ENCODE results near the gene PCYT1A. TPM values are rescaled to one million over a fixed set of nuclear protein-coding genes. Genes with fewer than 3 reads are reported as not detected.
"Not testable (repeated sequence)": the region's sequence is repeated elsewhere in the genome, so short reads cannot be mapped to it uniquely, and the experiment has no call there.

The PCYT1A gene
- 27.9 and 36.9 TPM in 2 replicates for total RNA-seq (2014; rRNA removed; shearing (Covaris generic))
- polyA plus RNA-seq (2014; cell fraction: nucleus; rRNA removed): 26.5 and 37.1 TPM in 2 replicates

DNA sequence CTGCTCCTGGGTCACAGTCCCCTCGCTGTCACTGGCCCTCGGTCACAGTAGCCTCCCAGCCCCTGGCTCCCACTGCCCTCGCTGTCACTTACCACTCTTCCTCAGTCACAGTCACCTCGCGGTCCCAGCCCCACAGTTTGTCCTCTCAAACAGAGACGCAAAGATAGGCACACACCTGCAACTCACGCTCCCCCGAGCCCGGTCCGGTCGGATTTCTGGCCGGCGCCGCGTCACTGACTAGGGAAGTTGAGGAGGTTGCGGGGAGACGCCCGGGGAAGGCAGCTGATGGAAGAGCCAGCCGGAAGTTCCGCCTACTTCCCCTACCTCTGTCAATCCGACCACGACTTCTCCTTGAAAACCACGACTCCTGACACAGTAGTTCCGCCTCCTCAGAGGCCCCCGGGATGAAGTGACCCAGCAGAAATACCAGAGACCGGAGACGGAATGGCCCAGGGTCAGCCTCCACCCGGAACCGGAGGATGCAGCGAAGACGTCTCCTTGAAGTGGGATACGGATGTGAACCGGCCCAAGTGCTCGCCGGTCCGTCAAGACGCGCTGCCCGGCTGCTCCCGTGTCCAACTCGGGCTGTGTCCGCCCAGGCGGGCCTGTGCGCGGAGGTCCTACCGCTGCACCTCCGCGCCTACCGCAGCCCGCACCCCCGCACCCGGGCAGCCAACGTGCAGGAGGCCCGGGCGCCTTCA, at the start of gene PCYT1A:
TSS of gene PCYT1A (minus strand) at position 287 of the 701 bp plus-strand sequence. CDS start 17,195 bp downstream, outside the sequence.
- DNase-seq (ENCODE audit: extremely low read depth, low read depth): peak; percentile 90

DNA sequence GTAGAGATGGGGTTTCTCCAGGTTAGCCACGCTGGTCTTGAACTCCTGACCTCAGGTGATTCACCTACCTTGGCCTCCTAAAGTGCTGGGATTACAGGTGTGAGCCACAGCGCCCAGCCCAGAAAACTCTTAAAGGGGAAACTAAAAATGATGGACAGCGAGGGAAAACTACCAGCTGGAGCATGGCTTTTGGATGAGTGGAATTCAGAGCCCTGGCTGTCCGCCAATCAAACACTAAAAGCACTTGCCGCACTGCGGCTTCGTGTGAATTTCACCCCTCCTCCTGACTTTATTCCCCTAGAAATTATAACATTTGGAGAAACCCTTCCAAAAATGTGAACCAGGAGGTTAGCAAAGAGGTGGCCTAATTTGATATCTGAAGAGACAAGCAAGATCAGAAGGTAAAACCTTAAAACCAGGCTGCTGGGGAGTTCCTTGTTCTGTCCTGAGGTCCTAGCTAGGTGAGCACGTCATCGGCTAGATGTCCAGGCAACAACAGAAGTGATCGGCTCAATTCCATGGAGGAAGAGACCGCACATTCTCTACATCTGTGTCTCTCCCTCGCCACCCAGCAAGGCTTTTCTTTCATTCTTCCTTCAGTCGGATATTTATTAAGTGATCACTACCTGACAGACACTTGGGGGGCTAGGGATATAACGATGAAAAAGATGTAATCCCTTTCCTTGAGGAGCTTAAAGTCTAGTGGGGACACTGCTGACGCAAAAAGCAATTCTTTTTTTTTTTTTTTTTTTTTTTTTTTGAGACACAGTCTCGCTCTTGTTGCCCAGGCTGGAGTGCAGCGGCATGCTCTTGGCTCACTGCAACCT, 49.0 kb upstream of the PCYT1A start:
- DNase-seq (ENCODE audit: extremely low read depth, low read depth): no peak

DNA sequence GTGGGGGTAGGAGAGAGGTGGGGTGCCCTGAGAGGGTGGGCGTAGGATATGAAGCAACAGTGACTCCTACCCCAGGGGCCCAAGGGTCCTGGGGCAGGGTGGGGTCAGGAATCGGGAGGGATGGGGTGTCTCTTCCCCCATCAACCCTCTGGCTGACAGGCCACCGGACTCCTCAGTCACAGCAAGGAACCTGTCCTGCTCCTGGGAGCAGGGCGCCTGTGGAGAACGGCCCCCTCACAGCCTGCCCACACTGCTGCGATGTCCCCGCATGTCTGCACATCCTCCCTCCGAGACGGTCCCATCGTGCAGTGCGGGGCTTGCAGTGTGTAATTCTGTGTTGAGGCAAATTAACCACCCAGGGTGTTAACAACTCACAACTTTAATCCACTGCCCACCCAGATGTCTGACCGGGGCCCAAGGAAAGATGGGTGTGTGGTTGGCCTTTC, 48.0 kb upstream of the PCYT1A start:
- no peak for DNase-seq (ENCODE audit: extremely low read depth, low read depth)

DNA sequence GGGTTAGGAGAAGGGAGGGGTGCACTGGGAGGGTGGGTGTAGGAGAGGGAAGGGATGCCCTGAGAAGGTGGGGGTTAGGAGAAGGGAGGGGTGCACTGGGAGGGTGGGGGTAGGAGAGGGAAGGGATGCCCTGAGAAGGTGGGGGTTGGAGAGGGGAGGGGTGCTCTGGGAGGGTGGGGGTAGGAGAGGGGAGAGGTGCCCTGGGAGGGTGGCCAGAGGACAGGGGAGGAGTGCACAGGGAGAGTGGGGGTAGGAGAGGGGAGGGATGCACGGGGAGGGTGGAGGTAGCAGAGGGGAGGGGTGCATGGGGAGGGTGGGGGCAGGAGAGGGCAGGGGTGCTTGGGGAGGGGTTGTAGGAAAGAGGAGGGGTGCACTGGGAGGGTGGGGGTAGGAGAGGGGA, 47.5 kb upstream of the PCYT1A start:
- DNase-seq (ENCODE audit: extremely low read depth, low read depth): no peak

DNA sequence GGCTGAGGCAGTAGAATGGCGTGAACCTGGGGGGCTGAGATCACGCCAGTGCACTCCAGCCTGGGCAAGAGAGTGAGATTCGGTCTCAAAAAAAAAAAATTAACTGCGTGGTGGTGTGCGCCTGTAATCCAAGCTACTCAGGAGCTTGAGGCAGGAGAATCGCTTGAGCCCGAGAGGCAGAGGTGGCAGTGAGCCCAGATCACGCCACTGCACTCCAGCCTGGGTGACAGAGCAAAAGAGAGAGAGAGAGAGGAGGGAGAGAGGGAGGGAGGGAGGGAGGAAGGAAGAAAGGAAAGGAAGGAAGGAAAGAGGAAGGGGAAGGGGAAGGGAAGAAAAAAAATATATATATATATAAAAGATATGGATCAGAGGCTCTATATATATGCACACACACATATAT, 44.6 kb upstream of the PCYT1A start:
- DNase-seq (ENCODE audit: extremely low read depth, low read depth): no peak

DNA sequence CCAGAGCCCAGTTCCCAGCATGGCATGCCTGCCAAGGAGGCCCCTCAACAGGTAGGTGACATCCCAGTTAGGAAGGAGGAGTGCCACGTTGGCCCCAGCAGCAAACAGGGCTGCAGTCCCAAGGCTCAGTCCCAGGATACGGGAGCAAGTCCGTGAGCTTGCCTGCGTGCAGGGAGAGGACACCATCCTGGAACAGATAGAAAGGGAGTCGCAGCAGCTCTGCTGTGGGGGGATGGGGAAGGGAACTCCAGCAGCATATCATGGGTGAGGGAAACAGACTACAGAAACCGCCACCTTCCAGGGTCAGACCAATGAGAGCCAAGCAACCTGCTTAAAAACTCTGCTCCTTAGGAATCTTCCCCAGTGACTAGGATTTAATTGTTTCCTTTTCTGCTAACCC, 39.9 kb upstream of the PCYT1A start:
- no peak for DNase-seq (ENCODE audit: extremely low read depth, low read depth)

DNA sequence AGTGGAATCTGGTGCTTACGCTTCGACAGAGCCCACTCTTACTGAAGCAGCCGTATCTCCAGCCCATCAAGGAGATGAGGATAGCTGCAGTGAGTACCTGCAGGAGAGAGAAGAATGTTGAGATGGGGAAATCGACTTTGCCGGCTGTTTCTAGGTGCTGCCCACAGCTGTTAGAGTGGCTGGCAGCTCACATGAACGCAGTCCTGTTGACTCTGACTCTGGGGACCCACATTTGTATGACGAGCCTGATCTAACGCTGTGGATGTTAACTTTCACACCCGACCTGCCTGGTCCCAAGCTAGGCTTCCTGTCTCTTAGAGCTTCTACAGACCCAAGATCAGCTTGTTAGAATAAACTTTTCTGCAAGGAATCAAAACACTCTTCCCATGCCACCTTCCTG, 39.4 kb upstream of the PCYT1A start:
- no peak for DNase-seq (ENCODE audit: extremely low read depth, low read depth)

DNA sequence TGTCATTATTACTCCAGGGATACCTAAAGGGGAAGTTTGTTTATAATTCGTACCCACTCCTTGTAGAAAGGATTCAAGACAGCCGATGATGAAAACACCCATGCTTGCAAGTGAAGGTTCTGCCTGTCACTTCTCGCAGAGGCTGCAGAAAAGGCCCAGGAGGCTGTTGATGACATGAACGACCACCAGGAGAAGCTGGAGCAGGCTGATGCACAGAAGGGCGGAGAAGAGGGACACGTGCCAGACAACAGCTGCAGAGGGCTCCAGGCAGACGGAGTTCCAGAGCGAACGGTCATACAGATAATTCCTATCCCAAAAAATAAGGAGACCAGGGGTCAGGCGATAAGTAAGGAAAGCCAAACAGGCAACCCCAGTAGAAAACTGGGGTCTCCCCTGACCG, 36.2 kb upstream of the PCYT1A start:
- no peak for DNase-seq (ENCODE audit: extremely low read depth, low read depth)

DNA sequence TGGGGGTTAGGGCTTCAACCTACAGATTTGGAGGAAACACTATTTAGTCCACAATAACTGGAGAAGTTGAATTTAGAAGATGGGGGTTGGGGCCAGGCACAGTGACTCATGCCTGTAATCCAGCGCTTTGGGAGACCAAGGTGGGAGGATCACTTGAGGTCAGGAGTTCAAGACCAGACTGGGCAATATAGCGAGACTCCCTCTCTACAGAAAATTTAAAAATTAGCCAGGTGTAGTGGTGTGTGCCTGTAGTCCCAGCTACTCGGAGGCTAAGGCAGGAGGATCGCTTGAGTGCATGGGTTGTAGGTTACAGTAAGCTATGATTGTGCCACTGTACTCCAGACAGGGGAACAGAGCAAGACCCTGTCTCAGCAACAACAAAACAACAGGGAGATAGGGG, 35.5 kb upstream of the PCYT1A start:
- no peak for DNase-seq (ENCODE audit: extremely low read depth, low read depth)

DNA sequence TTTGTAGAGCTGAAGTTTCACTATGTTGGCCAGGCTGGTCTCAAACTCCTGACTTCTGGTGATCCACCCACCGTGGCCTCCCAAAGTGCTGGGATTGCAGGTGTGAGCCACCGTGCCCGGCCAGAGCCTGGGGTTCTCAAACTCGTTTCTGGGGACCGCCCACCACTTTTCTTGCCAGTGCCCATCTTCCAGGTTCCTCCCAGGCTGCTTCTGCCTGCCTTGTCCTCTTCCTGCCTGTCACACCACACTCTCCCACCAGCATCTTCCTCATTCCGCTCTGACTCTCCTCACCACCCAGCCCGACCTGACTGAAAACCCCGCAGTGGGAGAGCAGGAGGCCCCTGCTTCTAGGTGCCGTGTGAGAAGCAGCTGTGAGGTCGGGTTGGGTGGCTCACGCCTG, 33.6 kb upstream of the PCYT1A start:
- no peak for DNase-seq (ENCODE audit: extremely low read depth, low read depth)

DNA sequence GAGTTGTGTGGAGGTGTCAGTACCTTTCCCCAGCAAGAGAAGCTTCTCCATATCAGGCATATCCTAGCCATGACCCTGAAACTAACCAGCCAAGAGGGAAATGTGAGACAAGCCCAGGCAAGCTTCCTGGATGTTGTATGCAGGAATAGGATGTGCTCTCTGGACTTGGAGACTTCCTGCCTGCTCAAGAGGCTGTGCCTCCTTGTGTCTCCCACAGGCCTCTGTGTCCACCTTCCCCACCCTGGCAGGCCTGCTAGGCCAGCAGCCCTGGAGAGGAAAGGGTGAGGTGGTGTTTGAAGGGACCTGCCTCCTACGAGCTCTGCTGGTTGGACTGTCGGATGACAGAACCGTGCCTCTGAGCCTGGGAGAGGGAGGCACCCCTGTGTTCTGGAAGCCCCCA, 32.6 kb upstream of the PCYT1A start:
- no peak for DNase-seq (ENCODE audit: extremely low read depth, low read depth)

DNA sequence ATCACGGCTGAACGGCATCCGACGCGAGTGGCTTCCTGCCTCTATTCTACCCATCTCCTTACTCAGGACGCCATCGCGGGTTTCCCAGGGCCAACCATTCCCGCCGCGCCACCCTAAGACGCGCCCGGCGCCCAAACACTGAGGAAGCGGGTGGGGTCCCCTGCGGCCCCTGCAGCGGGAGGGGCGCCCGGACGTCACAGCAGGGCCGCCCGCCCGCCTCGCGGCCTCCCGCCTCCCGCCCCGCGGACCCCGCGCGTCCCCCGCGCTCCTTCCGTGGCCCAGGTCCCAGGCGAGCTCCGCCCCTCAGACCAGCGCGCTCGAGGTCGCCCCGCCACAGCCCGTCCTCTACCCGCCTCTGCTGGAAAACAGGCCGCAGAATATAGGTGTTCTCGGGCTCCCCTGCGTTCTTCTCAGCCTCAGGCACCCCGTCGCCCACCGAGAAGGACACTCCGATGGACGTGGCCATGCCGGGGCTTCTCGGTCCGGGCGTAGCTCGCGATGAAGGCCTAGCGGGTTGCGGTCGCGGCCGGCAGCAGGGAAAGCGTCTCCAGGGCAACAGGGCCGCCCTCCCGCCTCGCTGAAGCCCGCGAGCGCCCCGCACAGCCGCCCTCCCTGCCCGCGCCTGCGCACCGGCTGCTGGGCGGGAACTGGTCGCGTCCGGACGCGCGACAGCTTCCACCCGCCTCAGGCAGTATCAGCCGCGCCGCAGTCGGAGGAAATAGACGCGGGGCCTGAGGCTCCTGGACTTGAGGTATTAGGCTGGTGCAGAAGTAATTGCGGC, 30.4 kb upstream of the PCYT1A start, which contains the start of gene DYNLT2B:
TSS of gene DYNLT2B (minus strand) at position 554 of the 781 bp plus-strand sequence. CDS start at position 466, 88 bp downstream.
- peak; percentile 56 for DNase-seq (ENCODE audit: extremely low read depth, low read depth)

DNA sequence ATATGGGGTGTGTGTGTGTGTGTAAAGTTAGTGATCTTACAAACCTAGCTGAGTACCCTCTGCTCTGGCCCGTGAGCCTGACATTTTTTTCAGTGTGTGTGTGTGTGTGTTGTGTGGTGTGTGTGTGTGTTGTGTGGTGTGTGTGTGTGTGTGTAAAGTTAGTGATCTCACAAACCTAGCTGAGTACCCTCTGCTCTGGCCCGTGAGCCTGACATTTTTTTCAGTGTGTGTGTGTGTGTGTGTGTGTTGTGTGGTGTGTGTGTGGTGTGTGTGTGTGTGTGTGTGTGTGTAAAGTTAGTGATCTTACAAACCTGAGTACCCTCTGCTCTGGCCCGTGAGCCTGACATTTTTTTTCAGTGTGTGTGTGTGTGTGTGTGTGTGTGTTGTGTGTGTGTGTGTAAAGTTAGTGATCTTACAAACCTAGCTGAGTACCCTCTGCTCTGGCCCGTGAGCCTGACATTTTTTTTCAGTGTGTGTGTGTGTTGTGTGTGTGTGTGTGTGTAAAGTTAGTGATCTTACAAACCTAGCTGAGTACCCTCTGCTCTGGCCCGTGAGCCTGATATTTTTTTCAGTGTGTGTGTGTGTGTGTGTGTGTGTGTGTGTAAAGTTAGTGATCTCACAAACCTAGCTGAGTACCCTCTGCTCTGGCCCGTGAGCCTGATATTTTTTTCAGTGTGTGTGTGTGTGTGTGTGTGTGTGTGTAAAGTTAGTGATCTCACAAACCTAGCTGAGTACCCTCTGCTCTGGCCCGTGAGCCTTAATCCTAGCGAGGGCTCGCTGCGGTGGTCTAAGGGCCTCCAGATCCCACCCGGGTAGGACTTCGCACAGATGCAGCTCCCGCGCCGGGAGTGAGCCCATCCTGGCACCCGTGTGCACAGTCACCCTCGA, 29.5 kb upstream of the PCYT1A start:
- not testable (repeated sequence) for DNase-seq (ENCODE audit: extremely low read depth, low read depth)

DNA sequence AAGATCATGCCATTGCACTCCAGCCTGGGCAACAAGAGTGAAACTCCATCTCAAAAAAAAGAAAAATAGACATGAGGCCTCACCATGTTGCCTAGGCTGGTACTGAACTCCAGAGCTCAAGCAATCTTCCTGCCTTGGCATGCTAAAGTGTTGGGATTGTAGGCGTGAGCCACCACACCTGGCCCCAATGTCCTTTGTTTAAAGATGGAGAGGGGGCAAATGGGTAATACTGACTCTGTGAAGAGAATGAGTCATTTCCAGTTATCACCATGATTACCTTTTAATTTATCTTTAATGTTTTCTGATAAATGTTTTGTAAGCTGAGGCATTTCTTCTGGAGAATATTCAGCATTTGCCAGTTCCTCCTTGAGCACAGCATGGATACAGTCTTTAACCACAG, 28.3 kb upstream of the PCYT1A start:
- DNase-seq (ENCODE audit: extremely low read depth, low read depth): no peak

DNA sequence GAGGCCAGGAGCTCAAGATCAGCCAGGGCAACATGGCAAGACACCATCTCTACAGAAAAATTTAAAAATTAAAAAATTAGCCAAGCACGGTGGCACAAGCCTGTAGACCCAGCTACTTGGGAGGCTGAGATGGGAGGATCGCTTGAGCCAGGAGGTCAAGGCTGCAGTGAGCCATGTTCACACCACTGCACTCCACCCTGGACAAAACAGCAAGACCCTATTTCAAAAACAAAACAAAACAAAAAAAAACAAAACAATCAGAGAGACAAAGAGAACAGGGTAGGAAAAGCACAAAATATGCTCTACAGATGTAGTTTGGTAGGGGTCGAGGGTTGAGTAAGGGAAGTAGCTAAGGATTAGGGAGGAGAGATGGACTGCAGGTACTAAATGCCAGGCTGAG, 27.1 kb upstream of the PCYT1A start:
- no peak for DNase-seq (ENCODE audit: extremely low read depth, low read depth)

DNA sequence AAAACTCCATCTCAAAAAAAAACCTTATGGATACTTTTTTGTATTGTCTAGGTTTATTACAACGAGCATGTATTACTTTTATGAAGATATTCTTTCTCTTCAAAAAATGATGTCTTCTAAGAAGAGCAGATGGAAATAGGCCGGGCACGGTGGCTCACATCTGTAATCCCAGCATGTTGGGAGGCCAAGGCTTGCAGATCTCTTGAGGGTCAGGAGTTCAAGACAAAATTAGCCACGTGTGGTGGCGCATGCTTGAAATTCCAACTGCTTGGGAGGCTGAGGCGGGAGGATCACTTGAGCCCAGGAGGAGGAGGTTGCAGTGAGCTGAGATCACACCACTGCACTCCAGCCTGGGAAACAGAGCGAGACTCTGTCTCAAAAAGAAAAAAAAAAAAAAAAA, 26.6 kb upstream of the PCYT1A start:
- DNase-seq (ENCODE audit: extremely low read depth, low read depth): not testable (repeated sequence)

DNA sequence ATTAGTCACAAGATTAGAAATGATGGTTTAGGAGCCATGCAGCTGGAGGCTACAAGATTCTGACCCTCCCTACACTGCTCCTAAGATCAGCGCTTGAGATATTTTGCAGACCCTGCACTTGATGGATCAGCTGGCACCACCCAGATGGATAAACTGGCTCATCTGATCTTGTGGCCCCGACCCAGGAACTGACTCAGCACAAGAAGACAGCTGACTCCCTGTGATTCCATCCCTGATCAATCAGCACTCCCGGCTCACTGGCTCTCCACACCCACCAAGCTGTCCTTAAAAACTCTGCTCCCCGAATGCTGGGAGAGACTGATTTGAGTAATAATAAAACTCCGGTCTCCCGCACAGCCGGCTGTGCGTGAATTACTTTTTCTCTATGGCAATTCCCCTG, 15.4 kb upstream of the PCYT1A start:
- DNase-seq (ENCODE audit: extremely low read depth, low read depth): not testable (repeated sequence)

DNA sequence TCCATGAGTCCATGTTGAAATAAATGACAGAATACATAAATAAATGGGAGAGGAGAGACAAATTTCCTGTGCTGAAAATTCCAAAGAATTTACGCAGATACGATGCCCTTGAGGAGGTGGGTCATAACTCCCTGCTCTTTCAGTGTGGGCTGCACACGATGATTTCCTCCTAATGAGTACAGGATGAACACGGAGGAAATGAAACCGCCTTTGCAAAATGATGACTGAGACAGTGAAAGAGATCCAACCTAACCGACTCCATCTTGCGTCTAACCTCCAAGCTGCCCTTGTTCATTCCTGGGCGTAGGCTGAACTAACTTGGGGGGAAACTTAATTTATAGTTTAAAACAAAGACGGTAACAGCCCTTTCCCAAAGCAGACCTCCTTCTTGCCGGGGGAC, 15.0 kb upstream of the PCYT1A start:
- DNase-seq (ENCODE audit: extremely low read depth, low read depth): not testable (repeated sequence)

DNA sequence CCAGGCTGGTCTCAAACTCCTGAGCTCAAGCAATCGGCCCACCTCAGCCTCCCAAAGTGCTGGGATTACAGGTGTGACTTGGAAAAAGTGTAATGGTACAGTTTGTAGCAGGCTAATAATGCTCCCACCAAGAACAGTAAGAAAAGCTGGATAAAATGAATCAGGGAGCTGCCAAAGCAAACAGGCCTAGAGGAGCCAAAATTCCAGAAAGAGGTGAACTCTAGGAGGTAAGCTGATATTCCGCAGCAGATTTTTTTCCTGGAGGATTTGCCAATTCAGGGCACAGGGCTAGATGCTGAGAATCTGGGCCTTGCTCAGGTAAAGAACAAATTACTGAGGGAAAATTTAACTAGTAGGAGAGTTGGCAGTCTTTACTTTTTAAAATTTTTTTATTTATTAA, 11.0 kb upstream of the PCYT1A start:
- DNase-seq (ENCODE audit: extremely low read depth, low read depth): no peak

Data from NCI-H460 (cell line).